Amygdala (tissue), 56 donors: ENCODE measurements around the gene CENPO.
"Not testable (repeated sequence)": the region's sequence is repeated elsewhere in the genome, so short reads cannot be mapped to it uniquely, and the experiment has no call there.

Experiments
- DNase-seq, 56 donors: peaks; one replicate each; lab custom pipeline; 2025; lab: John Stamatoyannopoulos, UW

The CENPO gene

GRCh38 chr2:24834733-24835395 lies 41.6 kb downstream of the CENPO start:
- no peak for DNase-seq

GRCh38 chr2:24835411-24835810 lies 42.2 kb downstream of the CENPO start:
- not testable (repeated sequence) for DNase-seq

- no peak for DNase-seq
Observed at GRCh38 chr2:24836206-24836605, 43.0 kb downstream of the CENPO start.

- DNase-seq = no peak
Observed at GRCh38 chr2:24836706-24837105, 43.5 kb downstream of the CENPO start.

- no peak for DNase-seq
Observed at GRCh38 chr2:24837996-24838513, 44.8 kb downstream of the CENPO start.

GRCh38 chr2:24838541-24838940 lies 45.3 kb downstream of the CENPO start:
- no peak for DNase-seq

- no peak for DNase-seq
Observed at GRCh38 chr2:24839729-24840128, 46.5 kb downstream of the CENPO start.

GRCh38 chr2:24840164-24840869 lies 47.1 kb downstream of the CENPO start:
- DNase-seq = no peak

GRCh38 chr2:24840962-24841945 lies 48.0 kb downstream of the CENPO start:
- DNase-seq = peak in 10 of 56 donors; percentile 6 to 44 (median 30)

- DNase-seq = no peak
Observed at GRCh38 chr2:24842081-24843050, 49.1 kb downstream of the CENPO start.

GRCh38 chr2:24843330-24843860 lies 50.2 kb downstream of the CENPO start:
- no peak for DNase-seq

GRCh38 chr2:24844023-24844685 lies 50.9 kb downstream of the CENPO start:
- DNase-seq = no peak

- no peak for DNase-seq
Observed at GRCh38 chr2:24845691-24846090, 52.5 kb downstream of the CENPO start.

- DNase-seq = no peak
Observed at GRCh38 chr2:24850944-24851343, 57.7 kb downstream of the CENPO start.

- DNase-seq = no peak
Observed at GRCh38 chr2:24852026-24852425, 58.8 kb downstream of the CENPO start.

- peak in 1 of 56 donors; percentile 10 for DNase-seq
Observed at GRCh38 chr2:24852431-24853020, 59.3 kb downstream of the CENPO start.

GRCh38 chr2:24853046-24853445 lies 59.8 kb downstream of the CENPO start:
- DNase-seq = no peak

GRCh38 chr2:24853996-24854395 lies 60.8 kb downstream of the CENPO start:
- DNase-seq = no peak
